GM12878 (cell line): ENCODE results near the gene OSM. TPM values are rescaled to one million over a fixed set of nuclear protein-coding genes. Genes with fewer than 3 reads are reported as not detected.

Experiments
- ATAC-seq: fragments of 200-7000 bp; cut with Tn5 transposase; 3 replicates; pipeline ENCODE4 v1.9.1; 2020; ENCODE audit warnings: mild to moderate bottlenecking, moderate library complexity
- BruUV-seq: library from RNA; stranded (reverse); fragments of 400-500 nt; replicated peaks from 2 replicates; lab custom pipeline; 2021; lab: Mats Ljungman, UMichigan
- CTCF ChIA-PET: fragments of 300-600 bp; sonication (Branson Sonifier 250); formaldehyde crosslinking; extraction: SDS; loops from one replicate; lab custom pipeline; 2021; ENCODE audit warnings: inconsistent platforms; lab: Yijun Ruan, JAX
- POLR2A ChIA-PET: fragments of 350-600 bp; formaldehyde crosslinking; extraction: SDS; loops from one replicate; lab custom pipeline; 2021; ENCODE audit warnings: inconsistent platforms; lab: Charles Lee
- RAD21 ChIA-PET: fragments of 300-600 bp; sonication (Branson Sonifier 250); formaldehyde crosslinking; loops from one replicate; lab custom pipeline; 2023; ENCODE audit warnings: antibody characterized with exemption; ENCODE audit not compliant: unreplicated experiment; lab: Charles Lee
- SMC1A ChIA-PET: fragments of 300-600 bp; sonication (Branson Sonifier 250); formaldehyde crosslinking; loops from one replicate; lab custom pipeline; 2023; ENCODE audit not compliant: unreplicated experiment, uncharacterized antibody; lab: Charles Lee
- DNase-seq: peaks from one replicate; pipeline ENCODE4 v3.0.0-alpha.2; 2011; ENCODE audit warnings: low read depth, low spot score
- FAIRE-seq: peaks from 3 replicates; lab custom pipeline; 2011; peaks lifted over from hg19 to GRCh38; lab: Jason Lieb, UNC
- H2AFZ ChIP-seq: 2 replicates; pipeline ENCODE4 v1.6.0; 2011; ENCODE audit warnings: low read depth, low read length, control low read depth; ENCODE audit not compliant: control insufficient read depth
- H3K27ac ChIP-seq: 2 replicates; pipeline ENCODE4 v1.5.1; 2011; ENCODE audit warnings: control low read depth; ENCODE audit not compliant: control insufficient read depth, insufficient read depth
- H3K27me3 ChIP-seq, 2 experiments: replicated peaks in 1 of 2; 2 replicates each; pipeline versions ENCODE4 v1.6.0 to v1.6.1; 2011; ENCODE audit warnings: low read length in 1 of 2; ENCODE audit not compliant: control insufficient read depth in 2 of 2, insufficient read depth in 2 of 2
- H3K36me3 ChIP-seq, 2 experiments: 2 replicates each; pipeline ENCODE4 v1.5.1; 2011; ENCODE audit warnings: low read length in 1 of 2; ENCODE audit not compliant: control insufficient read depth in 2 of 2, insufficient read depth in 2 of 2
- H3K4me1 ChIP-seq: 2 replicates; pipeline ENCODE4 v1.6.1; 2011; ENCODE audit warnings: mild to moderate bottlenecking, low read length, moderate library complexity, mixed read lengths; ENCODE audit not compliant: control insufficient read depth, insufficient read depth
- H3K4me2 ChIP-seq: 2 replicates; pipeline ENCODE4 v1.6.0; 2011; ENCODE audit warnings: control low read depth; ENCODE audit not compliant: control insufficient read depth, insufficient read depth
- H3K4me3 ChIP-seq: fragments of 200-600 bp; sonication (generic); 2 replicates; pipeline ENCODE4 v1.5.1; 2016
- H3K79me2 ChIP-seq: 2 replicates; pipeline ENCODE4 v1.6.0; 2011; ENCODE audit warnings: low read length; ENCODE audit not compliant: control insufficient read depth, insufficient read depth
- H3K9ac ChIP-seq: 2 replicates; pipeline ENCODE4 v1.8.0; 2011; ENCODE audit warnings: low read length, control low read depth, mixed read lengths; ENCODE audit not compliant: control insufficient read depth, insufficient read depth
- H3K9me3 ChIP-seq: replicated peaks from 3 replicates; pipeline ENCODE4 v1.5.1; 2011; ENCODE audit warnings: mild to moderate bottlenecking, low read length; ENCODE audit not compliant: control insufficient read depth, insufficient read depth
- H4K20me1 ChIP-seq: 2 replicates; pipeline ENCODE4 v1.6.0; 2011; ENCODE audit not compliant: control insufficient read depth, insufficient read depth
- CBX5 ChIP-seq: sonication (generic); IDR thresholded peaks from 2 replicates; pipeline ENCODE4 v1.6.1; 2016; ENCODE audit warnings: low read depth, moderate library complexity, mild to moderate bottlenecking, inconsistent platforms
- IKZF1 ChIP-seq: fragments of 450-650 bp; conservative IDR thresholded peaks from 2 replicates; pipeline ENCODE4 v1.6.1; 2017; ENCODE audit warnings: antibody characterized with exemption, mild to moderate bottlenecking
- MYC ChIP-seq: IDR thresholded peaks from 2 replicates; pipeline ENCODE4 v1.6.1; 2011; ENCODE audit warnings: mild to moderate bottlenecking, low read length, moderate library complexity, inconsistent platforms; ENCODE audit not compliant: insufficient read depth, insufficient replicate concordance, insufficient read length, severe bottlenecking
- NFXL1 ChIP-seq: fragments of 450-650 bp; IDR thresholded peaks from 2 replicates; pipeline ENCODE4 v1.6.1; 2017; ENCODE audit warnings: antibody characterized with exemption, mild to moderate bottlenecking, borderline replicate concordance
- RELA ChIP-seq: fragments of 450-650 bp; IDR thresholded peaks from 2 replicates; pipeline ENCODE4 v1.8.0; 2014; ENCODE audit warnings: borderline replicate concordance; ENCODE audit not compliant: partially characterized antibody
- SMAD1 ChIP-seq: fragments of 450-650 bp; IDR thresholded peaks from 2 replicates; pipeline ENCODE4 v1.6.1; 2018; ENCODE audit warnings: mild to moderate bottlenecking, low read depth; ENCODE audit not compliant: partially characterized antibody
- WGBS: methylation state at CpG from one replicate; pipeline ENCODE4 v1.1.6; 2016; ENCODE audit warnings: low lambda C conversion rate; ENCODE audit not compliant: insufficient replicate concordance, insufficient coverage; ENCODE audit errors: missing lambda C conversion rate; 5-methylcytosine and 5-hydroxymethylcytosine counted together
- in situ Hi-C: fragments of 300-500 bp; cut with MboI; formaldehyde crosslinking; loops from 9 replicates; pipeline ENCODE4 v1.14.3; 2018; ENCODE audit warnings: mixed read lengths
- intact Hi-C: fragments of 100-400 bp; cut with micrococcal nuclease; formaldehyde crosslinking; loops from one replicate; pipeline ENCODE4 v1.14.2; 2022; ENCODE audit not compliant: unreplicated experiment
- polyA plus RNA-seq, 11 experiments: library from polyadenylated mRNA; depleted of rRNA in 4 of 11; unstranded in 6 of 11; stranded (reverse) in 5 of 11; fragments of >200 nt; fragmentation: Nextera tagmentation in 4 of 11; fragmentation: Illumina TruSeq in 1 of 11; extraction: Ambion mirVana in 4 of 11; extraction: Trizol in 1 of 11; gene quantifications; 1 replicate in 1 of 11; 2 replicates in 10 of 11; pipeline versions ENCODE4 v1.2.1 to v1.2.3, GENCODE V29; 2011 to 2016; ENCODE audit warnings: inconsistent platforms in 2 of 11, missing spikeins in 2 of 11, low read depth in 1 of 11
- total RNA-seq, 4 experiments: library from RNA; depleted of rRNA in 3 of 4; stranded (reverse); fragments of >200 nt in 3 of 4; fragmentation: Illumina TruSeq in 1 of 4; extraction: Trizol in 1 of 4; gene quantifications; 2 replicates each; pipeline versions ENCODE4 v1.2.1 to v1.2.3, GENCODE V29; 2013 to 2021
- TF ChIP-seq, protein P1 (sequence below): fragments of 450-650 bp; IDR thresholded peaks from 2 replicates; pipeline ENCODE4 v1.6.1; 2017; ENCODE audit warnings: mild to moderate bottlenecking, low read depth, inconsistent platforms; ENCODE audit not compliant: poor library complexity, severe bottlenecking
- TF ChIP-seq, protein P2 (sequence below): fragments of 450-650 bp; IDR thresholded peaks from 2 replicates; pipeline ENCODE4 v1.6.1; 2017; ENCODE audit warnings: mild to moderate bottlenecking, moderate library complexity

The OSM gene
- total and polyA plus RNA-seq, 10 of the 15 experiments (the other 5 are each of a cell fraction or from before 2014, with no cell fraction given): 0.06 to 1.4 (median 0.59) TPM

GRCh38 chr22:30235687-30236170 is 30.9 kb downstream of the OSM start:
- ChIA-PET POLR2A (no interaction called here), RAD21 (no interaction called here), SMC1A (interaction anchor here (0.6 kb wide), 1 partner anchor 116 kb away, joined by 3 read pairs; no protein-coding TSS in a partner anchor), CTCF (no interaction called here)
- H3K36me3 ChIP-seq: no peaks in the 10 kb centered on the region
- H3K27me3 ChIP-seq: 0 out of 4 replicates have a peak, but pooled peaks cover 0 to 3% of the 10 kb centered on the region in 2 experiments
- H3K79me2 ChIP-seq: no peaks in the 10 kb centered on the region
- BruUV-seq: no TSS peak
- H2AFZ ChIP-seq: no peak overlapping the region
- FAIRE-seq (no peak), ATAC-seq (no peak), DNase-seq (no peak)
- no peaks in the 10 kb centered on the region for H3K4me1 ChIP-seq
- no peak overlapping the region for H3K4me2 ChIP-seq
- no peak overlapping the region for H3K9ac ChIP-seq
- no peak overlapping the region for H3K27ac ChIP-seq
- TF ChIP-seq NFXL1: no peak
- TF ChIP-seq, protein P1, sequence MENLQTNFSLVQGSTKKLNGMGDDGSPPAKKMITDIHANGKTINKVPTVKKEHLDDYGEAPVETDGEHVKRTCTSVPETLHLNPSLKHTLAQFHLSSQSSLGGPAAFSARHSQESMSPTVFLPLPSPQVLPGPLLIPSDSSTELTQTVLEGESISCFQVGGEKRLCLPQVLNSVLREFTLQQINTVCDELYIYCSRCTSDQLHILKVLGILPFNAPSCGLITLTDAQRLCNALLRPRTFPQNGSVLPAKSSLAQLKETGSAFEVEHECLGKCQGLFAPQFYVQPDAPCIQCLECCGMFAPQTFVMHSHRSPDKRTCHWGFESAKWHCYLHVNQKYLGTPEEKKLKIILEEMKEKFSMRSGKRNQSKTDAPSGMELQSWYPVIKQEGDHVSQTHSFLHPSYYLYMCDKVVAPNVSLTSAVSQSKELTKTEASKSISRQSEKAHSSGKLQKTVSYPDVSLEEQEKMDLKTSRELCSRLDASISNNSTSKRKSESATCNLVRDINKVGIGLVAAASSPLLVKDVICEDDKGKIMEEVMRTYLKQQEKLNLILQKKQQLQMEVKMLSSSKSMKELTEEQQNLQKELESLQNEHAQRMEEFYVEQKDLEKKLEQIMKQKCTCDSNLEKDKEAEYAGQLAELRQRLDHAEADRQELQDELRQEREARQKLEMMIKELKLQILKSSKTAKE: no peak
- H3K4me3 ChIP-seq: no peak overlapping the region
- intact Hi-C loops: no loop called here
- in situ Hi-C loops: no loop called here
- H4K20me1 ChIP-seq: no peaks in the 10 kb centered on the region
- no peaks in the 10 kb centered on the region for H3K9me3 ChIP-seq
- 18% methylated on average over 10 of the region's 10 CpGs for WGBS

- H3K4me1 ChIP-seq: no peaks in the 10 kb centered on the region
- H3K27ac ChIP-seq: no peak overlapping the region
- ChIA-PET CTCF (no interaction called here), RAD21 (no interaction called here), SMC1A (no interaction called here), POLR2A (no interaction called here)
- no peaks in the 10 kb centered on the region for H3K9me3 ChIP-seq
- H3K4me3 ChIP-seq: no peak overlapping the region
- no peak overlapping the region for H3K4me2 ChIP-seq
- 0 out of 4 replicates have a peak, but pooled peaks cover 0 to 3% of the 10 kb centered on the region in 2 experiments for H3K27me3 ChIP-seq
- DNase-seq: no peak
- ATAC-seq: no peak
- H3K36me3 ChIP-seq: no peaks in the 10 kb centered on the region
- no peak for FAIRE-seq
- WGBS: 26% methylated on average over 7 of the region's 7 CpGs
- H3K79me2 ChIP-seq: no peaks in the 10 kb centered on the region
- H3K9ac ChIP-seq: no peak overlapping the region
- no peak overlapping the region for H2AFZ ChIP-seq
- H4K20me1 ChIP-seq: no peaks in the 10 kb centered on the region
- in situ Hi-C loops: no loop called here
- intact Hi-C loops: no loop called here
- no TSS peak for BruUV-seq
- TF ChIP-seq CBX5: no peak
- TF ChIP-seq SMAD1: no peak
- TF ChIP-seq IKZF1: no peak
- TF ChIP-seq RELA: no peak
- TF ChIP-seq, protein P2, sequence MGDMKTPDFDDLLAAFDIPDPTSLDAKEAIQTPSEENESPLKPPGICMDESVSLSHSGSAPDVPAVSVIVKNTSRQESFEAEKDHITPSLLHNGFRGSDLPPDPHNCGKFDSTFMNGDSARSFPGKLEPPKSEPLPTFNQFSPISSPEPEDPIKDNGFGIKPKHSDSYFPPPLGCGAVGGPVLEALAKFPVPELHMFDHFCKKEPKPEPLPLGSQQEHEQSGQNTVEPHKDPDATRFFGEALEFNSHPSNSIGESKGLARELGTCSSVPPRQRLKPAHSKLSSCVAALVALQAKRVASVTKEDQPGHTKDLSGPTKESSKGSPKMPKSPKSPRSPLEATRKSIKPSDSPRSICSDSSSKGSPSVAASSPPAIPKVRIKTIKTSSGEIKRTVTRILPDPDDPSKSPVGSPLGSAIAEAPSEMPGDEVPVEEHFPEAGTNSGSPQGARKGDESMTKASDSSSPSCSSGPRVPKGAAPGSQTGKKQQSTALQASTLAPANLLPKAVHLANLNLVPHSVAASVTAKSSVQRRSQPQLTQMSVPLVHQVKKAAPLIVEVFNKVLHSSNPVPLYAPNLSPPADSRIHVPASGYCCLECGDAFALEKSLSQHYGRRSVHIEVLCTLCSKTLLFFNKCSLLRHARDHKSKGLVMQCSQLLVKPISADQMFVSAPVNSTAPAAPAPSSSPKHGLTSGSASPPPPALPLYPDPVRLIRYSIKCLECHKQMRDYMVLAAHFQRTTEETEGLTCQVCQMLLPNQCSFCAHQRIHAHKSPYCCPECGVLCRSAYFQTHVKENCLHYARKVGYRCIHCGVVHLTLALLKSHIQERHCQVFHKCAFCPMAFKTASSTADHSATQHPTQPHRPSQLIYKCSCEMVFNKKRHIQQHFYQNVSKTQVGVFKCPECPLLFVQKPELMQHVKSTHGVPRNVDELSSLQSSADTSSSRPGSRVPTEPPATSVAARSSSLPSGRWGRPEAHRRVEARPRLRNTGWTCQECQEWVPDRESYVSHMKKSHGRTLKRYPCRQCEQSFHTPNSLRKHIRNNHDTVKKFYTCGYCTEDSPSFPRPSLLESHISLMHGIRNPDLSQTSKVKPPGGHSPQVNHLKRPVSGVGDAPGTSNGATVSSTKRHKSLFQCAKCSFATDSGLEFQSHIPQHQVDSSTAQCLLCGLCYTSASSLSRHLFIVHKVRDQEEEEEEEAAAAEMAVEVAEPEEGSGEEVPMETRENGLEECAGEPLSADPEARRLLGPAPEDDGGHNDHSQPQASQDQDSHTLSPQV: no peak
- no peak for TF ChIP-seq MYC
Measured at GRCh38 chr22:30234786-30235470, 31.7 kb downstream of the OSM start.
